Testis (tissue), 2 donors: ENCODE data around the gene ETHE1.

Source experiments
- POLR2A ChIP-seq: fragments of 450-650 bp; IDR thresholded peaks from one replicate; pipeline ENCODE4 v1.6.1; 2017; ENCODE audit warnings: antibody characterized with exemption, mild to moderate bottlenecking, moderate library complexity
- TF ChIP-seq, protein P1 (sequence below), 3 experiments: fragments of 450-650 bp in 2 of 3; fragments of 200-600 bp in 1 of 3; sonication (generic) in 1 of 3; IDR thresholded peaks; one replicate each; pipeline ENCODE4 v1.5.1; 2016 to 2019; ENCODE audit warnings: antibody characterized with exemption in 3 of 3, mild to moderate bottlenecking in 2 of 3, moderate library complexity in 1 of 3

DNA sequence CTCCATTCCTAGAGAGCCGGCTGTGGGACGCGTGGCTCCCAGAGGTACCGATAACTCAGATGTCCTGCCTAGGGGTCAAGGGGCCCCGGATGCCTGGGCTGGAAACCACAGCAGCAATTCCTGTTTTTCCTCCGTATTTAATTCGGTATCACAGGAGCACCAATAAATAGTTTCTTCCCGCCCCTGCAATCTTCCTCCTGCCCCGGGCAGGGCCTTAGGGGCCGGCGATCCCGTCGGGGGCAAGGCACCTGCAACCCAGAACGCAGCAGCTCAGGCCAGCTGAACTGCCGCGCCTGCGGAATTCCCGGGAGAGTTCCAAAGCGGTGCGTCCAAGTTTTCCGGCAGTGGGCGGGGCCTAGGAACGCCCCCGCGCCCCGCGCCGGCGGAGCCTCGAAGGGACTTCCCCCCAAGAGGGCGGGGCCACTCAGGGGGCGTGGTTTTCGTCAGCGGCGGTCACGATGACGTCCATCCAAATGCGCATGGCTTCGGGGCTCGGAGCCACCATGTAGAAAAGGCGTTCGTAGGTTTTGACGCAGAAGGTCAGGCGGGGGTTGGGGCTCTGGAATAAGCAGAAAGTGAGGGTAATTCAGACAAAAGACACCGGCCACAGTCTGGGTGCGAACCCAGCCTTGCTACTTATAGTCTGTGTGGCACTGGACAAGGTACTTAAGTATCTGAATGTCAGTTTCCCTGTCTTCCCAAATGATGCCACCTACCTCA, 51.9 kb downstream of the ETHE1 start:
- TF ChIP-seq, protein P1, sequence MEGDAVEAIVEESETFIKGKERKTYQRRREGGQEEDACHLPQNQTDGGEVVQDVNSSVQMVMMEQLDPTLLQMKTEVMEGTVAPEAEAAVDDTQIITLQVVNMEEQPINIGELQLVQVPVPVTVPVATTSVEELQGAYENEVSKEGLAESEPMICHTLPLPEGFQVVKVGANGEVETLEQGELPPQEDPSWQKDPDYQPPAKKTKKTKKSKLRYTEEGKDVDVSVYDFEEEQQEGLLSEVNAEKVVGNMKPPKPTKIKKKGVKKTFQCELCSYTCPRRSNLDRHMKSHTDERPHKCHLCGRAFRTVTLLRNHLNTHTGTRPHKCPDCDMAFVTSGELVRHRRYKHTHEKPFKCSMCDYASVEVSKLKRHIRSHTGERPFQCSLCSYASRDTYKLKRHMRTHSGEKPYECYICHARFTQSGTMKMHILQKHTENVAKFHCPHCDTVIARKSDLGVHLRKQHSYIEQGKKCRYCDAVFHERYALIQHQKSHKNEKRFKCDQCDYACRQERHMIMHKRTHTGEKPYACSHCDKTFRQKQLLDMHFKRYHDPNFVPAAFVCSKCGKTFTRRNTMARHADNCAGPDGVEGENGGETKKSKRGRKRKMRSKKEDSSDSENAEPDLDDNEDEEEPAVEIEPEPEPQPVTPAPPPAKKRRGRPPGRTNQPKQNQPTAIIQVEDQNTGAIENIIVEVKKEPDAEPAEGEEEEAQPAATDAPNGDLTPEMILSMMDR (IDR thresholded peaks at IDR 0.05), result no peak
- TF ChIP-seq POLR2A, result no peak
